GM12878 (cell line): ENCODE results near the gene NOS2. TPM values are rescaled to one million over a fixed set of nuclear protein-coding genes. Genes with fewer than 3 reads are reported as not detected.

Experiments used
- ATAC-seq: fragments of 200-7000 bp; cut with Tn5 transposase; 3 replicates; pipeline ENCODE4 v1.9.1; 2020; ENCODE audit warnings: mild to moderate bottlenecking, moderate library complexity
- BruUV-seq: library from RNA; stranded (reverse); fragments of 400-500 nt; replicated peaks from 2 replicates; lab custom pipeline; 2021; lab: Mats Ljungman, UMichigan
- CTCF ChIA-PET: fragments of 300-600 bp; sonication (Branson Sonifier 250); formaldehyde crosslinking; extraction: SDS; loops from one replicate; lab custom pipeline; 2021; ENCODE audit warnings: inconsistent platforms; lab: Yijun Ruan, JAX
- POLR2A ChIA-PET: fragments of 350-600 bp; formaldehyde crosslinking; extraction: SDS; loops from one replicate; lab custom pipeline; 2021; ENCODE audit warnings: inconsistent platforms; lab: Charles Lee
- RAD21 ChIA-PET: fragments of 300-600 bp; sonication (Branson Sonifier 250); formaldehyde crosslinking; loops from one replicate; lab custom pipeline; 2023; ENCODE audit warnings: antibody characterized with exemption; ENCODE audit not compliant: unreplicated experiment; lab: Charles Lee
- SMC1A ChIA-PET: fragments of 300-600 bp; sonication (Branson Sonifier 250); formaldehyde crosslinking; loops from one replicate; lab custom pipeline; 2023; ENCODE audit not compliant: unreplicated experiment, uncharacterized antibody; lab: Charles Lee
- DNase-seq: peaks from one replicate; pipeline ENCODE4 v3.0.0-alpha.2; 2011; ENCODE audit warnings: low read depth, low spot score
- FAIRE-seq: peaks from 3 replicates; lab custom pipeline; 2011; peaks lifted over from hg19 to GRCh38; lab: Jason Lieb, UNC
- H2AFZ ChIP-seq: 2 replicates; pipeline ENCODE4 v1.6.0; 2011; ENCODE audit warnings: low read depth, low read length, control low read depth; ENCODE audit not compliant: control insufficient read depth
- H3K27ac ChIP-seq: 2 replicates; pipeline ENCODE4 v1.5.1; 2011; ENCODE audit warnings: control low read depth; ENCODE audit not compliant: control insufficient read depth, insufficient read depth
- H3K27me3 ChIP-seq, 2 experiments: replicated peaks in 1 of 2; 2 replicates each; pipeline versions ENCODE4 v1.6.0 to v1.6.1; 2011; ENCODE audit warnings: low read length in 1 of 2; ENCODE audit not compliant: control insufficient read depth in 2 of 2, insufficient read depth in 2 of 2
- H3K36me3 ChIP-seq, 2 experiments: 2 replicates each; pipeline ENCODE4 v1.5.1; 2011; ENCODE audit warnings: low read length in 1 of 2; ENCODE audit not compliant: control insufficient read depth in 2 of 2, insufficient read depth in 2 of 2
- H3K4me1 ChIP-seq: 2 replicates; pipeline ENCODE4 v1.6.1; 2011; ENCODE audit warnings: mild to moderate bottlenecking, low read length, moderate library complexity, mixed read lengths; ENCODE audit not compliant: control insufficient read depth, insufficient read depth
- H3K4me2 ChIP-seq: 2 replicates; pipeline ENCODE4 v1.6.0; 2011; ENCODE audit warnings: control low read depth; ENCODE audit not compliant: control insufficient read depth, insufficient read depth
- H3K4me3 ChIP-seq: fragments of 200-600 bp; sonication (generic); 2 replicates; pipeline ENCODE4 v1.5.1; 2016
- H3K79me2 ChIP-seq: 2 replicates; pipeline ENCODE4 v1.6.0; 2011; ENCODE audit warnings: low read length; ENCODE audit not compliant: control insufficient read depth, insufficient read depth
- H3K9ac ChIP-seq: 2 replicates; pipeline ENCODE4 v1.8.0; 2011; ENCODE audit warnings: low read length, control low read depth, mixed read lengths; ENCODE audit not compliant: control insufficient read depth, insufficient read depth
- H3K9me3 ChIP-seq: replicated peaks from 3 replicates; pipeline ENCODE4 v1.5.1; 2011; ENCODE audit warnings: mild to moderate bottlenecking, low read length; ENCODE audit not compliant: control insufficient read depth, insufficient read depth
- H4K20me1 ChIP-seq: 2 replicates; pipeline ENCODE4 v1.6.0; 2011; ENCODE audit not compliant: control insufficient read depth, insufficient read depth
- BRCA1 ChIP-seq: IDR thresholded peaks from 2 replicates; pipeline ENCODE4 v1.6.1; 2011; ENCODE audit warnings: low read depth, low read length, improper control_type of control experiment
- E2F8 ChIP-seq: fragments of 450-650 bp; IDR thresholded peaks from 2 replicates; pipeline ENCODE4 v1.6.1; 2018; ENCODE audit warnings: mild to moderate bottlenecking, low read depth, moderate library complexity; ENCODE audit not compliant: partially characterized antibody
- FOS ChIP-seq: IDR thresholded peaks from 3 replicates; pipeline ENCODE4 v1.6.1; 2011; ENCODE audit warnings: borderline replicate concordance; ENCODE audit not compliant: insufficient read length; ENCODE audit errors: extremely low read depth
- IKZF1 ChIP-seq: fragments of 450-650 bp; conservative IDR thresholded peaks from 2 replicates; pipeline ENCODE4 v1.6.1; 2017; ENCODE audit warnings: antibody characterized with exemption, mild to moderate bottlenecking
- MTA3 ChIP-seq: IDR thresholded peaks from 2 replicates; pipeline ENCODE4 v1.6.1; 2012; ENCODE audit warnings: low read length, inconsistent platforms, borderline replicate concordance
- PML ChIP-seq: IDR thresholded peaks from 2 replicates; pipeline ENCODE4 v1.6.1; 2012; ENCODE audit warnings: low read length, inconsistent platforms
- RB1 ChIP-seq: fragments of 450-650 bp; formaldehyde crosslinking; IDR thresholded peaks from 2 replicates; pipeline ENCODE4 v1.6.1; 2017; ENCODE audit warnings: mild to moderate bottlenecking, borderline replicate concordance
- SMAD5 ChIP-seq: IDR thresholded peaks from 2 replicates; pipeline ENCODE4 v1.6.1; 2016; ENCODE audit warnings: antibody characterized with exemption, low read depth
- SMARCA5 ChIP-seq: fragments of 450-650 bp; IDR thresholded peaks from 2 replicates; pipeline ENCODE4 v1.6.1; 2017; ENCODE audit warnings: mild to moderate bottlenecking
- SREBF1 ChIP-seq: IDR thresholded peaks from 2 replicates; pipeline ENCODE4 v1.6.1; 2012; ENCODE audit warnings: mild to moderate bottlenecking, low read length
- WRNIP1 ChIP-seq: IDR thresholded peaks from 2 replicates; pipeline ENCODE4 v1.6.1; 2011; ENCODE audit warnings: low read depth, low read length, improper control_type of control experiment, borderline replicate concordance
- WGBS: methylation state at CpG from one replicate; pipeline ENCODE4 v1.1.6; 2016; ENCODE audit warnings: low lambda C conversion rate; ENCODE audit not compliant: insufficient replicate concordance, insufficient coverage; ENCODE audit errors: missing lambda C conversion rate; 5-methylcytosine and 5-hydroxymethylcytosine counted together
- in situ Hi-C: fragments of 300-500 bp; cut with MboI; formaldehyde crosslinking; loops from 9 replicates; pipeline ENCODE4 v1.14.3; 2018; ENCODE audit warnings: mixed read lengths
- intact Hi-C: fragments of 100-400 bp; cut with micrococcal nuclease; formaldehyde crosslinking; loops from one replicate; pipeline ENCODE4 v1.14.2; 2022; ENCODE audit not compliant: unreplicated experiment
- polyA plus RNA-seq, 11 experiments: library from polyadenylated mRNA; depleted of rRNA in 4 of 11; unstranded in 6 of 11; stranded (reverse) in 5 of 11; fragments of >200 nt; fragmentation: Nextera tagmentation in 4 of 11; fragmentation: Illumina TruSeq in 1 of 11; extraction: Ambion mirVana in 4 of 11; extraction: Trizol in 1 of 11; gene quantifications; 1 replicate in 1 of 11; 2 replicates in 10 of 11; pipeline versions ENCODE4 v1.2.1 to v1.2.3, GENCODE V29; 2011 to 2016; ENCODE audit warnings: inconsistent platforms in 2 of 11, missing spikeins in 2 of 11, low read depth in 1 of 11
- total RNA-seq, 4 experiments: library from RNA; depleted of rRNA in 3 of 4; stranded (reverse); fragments of >200 nt in 3 of 4; fragmentation: Illumina TruSeq in 1 of 4; extraction: Trizol in 1 of 4; gene quantifications; 2 replicates each; pipeline versions ENCODE4 v1.2.1 to v1.2.3, GENCODE V29; 2013 to 2021
- TF ChIP-seq, protein P1 (sequence below): fragments of 450-650 bp; IDR thresholded peaks from 2 replicates; pipeline ENCODE4 v1.6.1; 2016; ENCODE audit warnings: mild to moderate bottlenecking, moderate library complexity, borderline replicate concordance

NOS2 gene
- total and polyA plus RNA-seq, 10 of the 15 experiments (the other 5 are each of a cell fraction or from before 2014, with no cell fraction given) = 0.01 to 0.05 (median 0.01) TPM; not detected in 7

GRCh38 chr17:27805520-27806146 lies 5.3 kb upstream of the NOS2 start:
- peak overlapping the region; percentile 86 for H3K9ac ChIP-seq
- peak; percentile 76 for ATAC-seq
- no peaks in the 10 kb centered on the region for H3K27me3 ChIP-seq
- intact Hi-C loops (loop anchor here (1.0 to 5.0 kb wide), 3 partner anchors 75 to 237 kb away; partner anchors contain the start of gene NLK), in situ Hi-C loops (loop anchor here (5.0 kb wide), 1 partner anchor 77 kb away; no protein-coding TSS in a partner anchor)
- RAD21 ChIA-PET = interaction anchor here (0.6 to 10.3 kb wide), 36 partner anchors 9 to 611 kb away, joined by 3 to 439 read pairs (median 4); partner anchors contain the start of genes IFT20, LYRM9 and TNFAIP1
- no TSS peak for BruUV-seq
- DNase-seq = peak; percentile 70
- peak overlapping the region; percentile 20; the same call in 1 of the 2 replicates for H3K4me3 ChIP-seq
- SMC1A ChIA-PET = interaction anchor here (0.6 to 11.7 kb wide), 23 partner anchors 10 to 552 kb away, joined by 3 to 457 read pairs (median 4); partner anchors contain the start of genes LYRM9 and POLDIP2
- H3K27ac ChIP-seq = peak overlapping the region; percentile 98
- H3K9me3 ChIP-seq = no peaks in the 10 kb centered on the region; the same call in 1 of the 3 replicates
- no peaks in the 10 kb centered on the region for H4K20me1 ChIP-seq
- peak overlapping the region; percentile 97 for H3K4me2 ChIP-seq
- peak; percentile 88 for FAIRE-seq
- POLR2A ChIA-PET = interaction anchor here (0.6 to 5.0 kb wide), 7 partner anchors 31 to 415 kb away, joined by 3 to 40 read pairs (median 4); partner anchors contain the start of gene LYRM9
- H2AFZ ChIP-seq = peak overlapping the region; percentile 95
- no peaks in the 10 kb centered on the region for H3K79me2 ChIP-seq
- CTCF ChIA-PET = interaction anchor here (0.8 to 20.6 kb wide), 44 partner anchors 9 to 611 kb away, joined by 3 to 664 read pairs (median 5); partner anchors contain the start of genes IFT20 and LYRM9
- no peaks in the 10 kb centered on the region for H3K36me3 ChIP-seq
- peaks cover 48% of the 10 kb centered on the region for H3K4me1 ChIP-seq
- 0% methylated on average over 14 of the region's 14 CpGs for WGBS
- TF ChIP-seq E2F8 (no peak), SREBF1 (no peak), FOS (no peak), MTA3 (no peak), SMAD5 (no peak), BRCA1 (no peak), WRNIP1 (no peak), RB1 (no peak), SMARCA5 (no peak), IKZF1 (peak; percentile 93), PML (no peak)
- TF ChIP-seq, protein P1, sequence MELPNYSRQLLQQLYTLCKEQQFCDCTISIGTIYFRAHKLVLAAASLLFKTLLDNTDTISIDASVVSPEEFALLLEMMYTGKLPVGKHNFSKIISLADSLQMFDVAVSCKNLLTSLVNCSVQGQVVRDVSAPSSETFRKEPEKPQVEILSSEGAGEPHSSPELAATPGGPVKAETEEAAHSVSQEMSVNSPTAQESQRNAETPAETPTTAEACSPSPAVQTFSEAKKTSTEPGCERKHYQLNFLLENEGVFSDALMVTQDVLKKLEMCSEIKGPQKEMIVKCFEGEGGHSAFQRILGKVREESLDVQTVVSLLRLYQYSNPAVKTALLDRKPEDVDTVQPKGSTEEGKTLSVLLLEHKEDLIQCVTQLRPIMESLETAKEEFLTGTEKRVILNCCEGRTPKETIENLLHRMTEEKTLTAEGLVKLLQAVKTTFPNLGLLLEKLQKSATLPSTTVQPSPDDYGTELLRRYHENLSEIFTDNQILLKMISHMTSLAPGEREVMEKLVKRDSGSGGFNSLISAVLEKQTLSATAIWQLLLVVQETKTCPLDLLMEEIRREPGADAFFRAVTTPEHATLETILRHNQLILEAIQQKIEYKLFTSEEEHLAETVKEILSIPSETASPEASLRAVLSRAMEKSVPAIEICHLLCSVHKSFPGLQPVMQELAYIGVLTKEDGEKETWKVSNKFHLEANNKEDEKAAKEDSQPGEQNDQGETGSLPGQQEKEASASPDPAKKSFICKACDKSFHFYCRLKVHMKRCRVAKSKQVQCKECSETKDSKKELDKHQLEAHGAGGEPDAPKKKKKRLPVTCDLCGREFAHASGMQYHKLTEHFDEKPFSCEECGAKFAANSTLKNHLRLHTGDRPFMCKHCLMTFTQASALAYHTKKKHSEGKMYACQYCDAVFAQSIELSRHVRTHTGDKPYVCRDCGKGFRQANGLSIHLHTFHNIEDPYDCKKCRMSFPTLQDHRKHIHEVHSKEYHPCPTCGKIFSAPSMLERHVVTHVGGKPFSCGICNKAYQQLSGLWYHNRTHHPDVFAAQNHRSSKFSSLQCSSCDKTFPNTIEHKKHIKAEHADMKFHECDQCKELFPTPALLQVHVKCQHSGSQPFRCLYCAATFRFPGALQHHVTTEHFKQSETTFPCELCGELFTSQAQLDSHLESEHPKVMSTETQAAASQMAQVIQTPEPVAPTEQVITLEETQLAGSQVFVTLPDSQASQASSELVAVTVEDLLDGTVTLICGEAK = no peak
